Neutrophil (primary cell): Measurements from ENCODE around the gene CPLX3.

ENCODE experiments used
- H3K27ac ChIP-seq: fragments of 200-600 bp; sonication (generic); 2 replicates; pipeline ENCODE4 v1.5.1; 2016; ENCODE audit warnings: mild to moderate bottlenecking, moderate library complexity
- H3K27me3 ChIP-seq: fragments of 200-600 bp; sonication (generic); 2 replicates; pipeline ENCODE4 v1.6.0; 2016; ENCODE audit warnings: mild to moderate bottlenecking
- H3K36me3 ChIP-seq: fragments of 200-600 bp; sonication (generic); 2 replicates; pipeline ENCODE4 v1.5.1; 2017
- H3K4me1 ChIP-seq, 2 experiments: fragments of 200-600 bp in 1 of 2; sonication (generic) in 1 of 2; 1 replicate in 1 of 2; 2 replicates in 1 of 2; pipeline versions ENCODE4 v1.5.1 to v1.6.1; 2013 to 2016; ENCODE audit warnings: low read depth in 1 of 2, low read length in 1 of 2, mild to moderate bottlenecking in 1 of 2, moderate library complexity in 1 of 2; ENCODE audit not compliant: control insufficient read depth in 1 of 2, insufficient read depth in 1 of 2
- H3K4me3 ChIP-seq, 2 experiments: fragments of 200-600 bp in 1 of 2; sonication (generic) in 1 of 2; 1 replicate in 1 of 2; 2 replicates in 1 of 2; pipeline ENCODE4 v1.5.1; 2013 to 2016; ENCODE audit warnings: low read depth in 1 of 2, low read length in 1 of 2, mild to moderate bottlenecking in 1 of 2, moderate library complexity in 1 of 2
- H3K9me3 ChIP-seq: fragments of 200-600 bp; sonication (generic); 2 replicates; pipeline ENCODE4 v1.5.1; 2016
- CTCF ChIP-seq: fragments of 200-600 bp; sonication (generic); IDR thresholded peaks from 2 replicates; pipeline ENCODE4 v1.5.1; 2016; ENCODE audit warnings: antibody characterized with exemption

CPLX3 gene

DNA sequence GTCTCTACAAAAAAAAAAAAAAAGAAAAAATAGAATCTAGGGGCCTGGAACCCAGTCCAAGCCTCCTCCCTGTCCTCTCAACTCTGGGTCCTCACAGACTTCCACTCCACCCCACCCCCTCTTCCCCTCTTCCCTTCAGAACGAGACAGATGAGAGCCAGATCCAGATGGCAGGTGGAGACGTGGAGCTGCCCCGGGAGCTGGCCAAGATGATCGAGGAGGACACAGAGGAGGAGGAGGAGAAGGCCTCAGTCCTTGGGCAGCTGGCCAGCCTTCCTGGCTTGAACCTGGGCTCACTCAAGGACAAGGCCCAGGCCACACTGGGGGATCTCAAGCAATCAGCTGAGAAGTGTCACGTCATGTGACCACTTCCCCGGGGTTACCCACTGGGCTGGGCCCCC is 3.6 kb downstream of the CPLX3 start:
- Histone ChIP-seq H3K9me3 (no peaks in the 10 kb centered on the region), H3K27ac (no peak overlapping the region), H3K4me1 (peaks cover 11 to 13% of the 10 kb centered on the region in 2 experiments), H3K27me3 (peaks cover 43% of the 10 kb centered on the region), H3K36me3 (no peaks in the 10 kb centered on the region), H3K4me3 (no peak overlapping the region)
- TF ChIP-seq CTCF = no peak

DNA sequence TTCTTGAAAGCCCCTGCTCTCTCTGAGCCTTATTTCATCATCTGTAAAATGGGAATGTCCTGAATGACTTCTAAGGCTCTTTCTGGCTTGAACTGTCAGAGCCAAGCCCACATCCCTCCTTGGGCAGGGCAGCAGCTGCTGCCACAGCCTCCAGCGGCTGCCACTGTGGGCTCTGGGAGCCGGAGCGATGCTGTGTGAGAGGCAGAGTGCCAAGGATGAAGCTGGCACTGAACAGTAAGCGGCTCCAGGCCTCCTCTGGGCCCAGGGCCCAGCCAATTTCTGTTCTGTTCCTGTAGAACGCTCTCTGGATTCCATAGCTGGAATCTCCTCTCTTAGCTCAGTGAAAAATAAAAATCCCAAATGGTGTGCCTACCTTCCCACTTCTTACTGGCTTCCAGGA is 4.4 kb downstream of the CPLX3 start:
- Histone ChIP-seq H3K4me1 (peaks cover 11 to 13% of the 10 kb centered on the region in 2 experiments), H3K4me3 (no peak overlapping the region), H3K27me3 (peaks cover 34% of the 10 kb centered on the region), H3K27ac (no peak overlapping the region), H3K36me3 (peaks cover 4% of the 10 kb centered on the region), H3K9me3 (no peaks in the 10 kb centered on the region)
- TF ChIP-seq CTCF = no peak

DNA sequence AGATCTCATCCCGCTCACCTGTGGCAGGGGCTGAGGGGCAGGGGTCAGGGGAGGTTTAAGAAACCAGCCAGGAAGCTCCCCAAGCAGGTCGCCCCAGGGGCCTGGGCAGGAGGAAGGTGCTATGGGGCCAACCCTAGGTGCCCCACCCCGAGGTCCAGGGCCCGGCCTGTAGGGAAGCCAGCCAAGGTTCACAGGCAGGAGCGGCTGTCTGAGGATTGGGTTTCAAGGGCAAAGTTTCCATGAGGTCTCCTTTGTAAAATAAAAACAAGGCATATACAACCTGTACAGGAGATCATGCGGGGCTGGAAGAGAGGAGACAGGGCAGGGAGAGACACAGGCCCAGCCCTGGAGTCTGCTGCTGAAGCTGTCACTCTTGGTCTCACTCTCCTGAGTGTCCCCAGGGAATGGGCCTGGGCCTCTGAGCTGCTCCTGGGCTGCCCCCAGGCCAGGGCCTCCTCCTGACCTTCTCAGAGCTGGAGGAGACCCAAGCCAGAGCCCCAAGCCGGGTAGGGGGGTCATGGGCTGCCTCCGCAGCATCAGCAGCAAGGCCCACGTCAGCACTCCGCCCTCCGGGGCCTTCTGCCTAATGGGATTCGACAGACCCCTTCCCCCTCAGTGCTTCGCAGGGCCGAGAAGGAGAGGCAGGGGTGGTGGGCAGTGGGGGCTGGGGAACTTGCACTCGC is 5.5 kb downstream of the CPLX3 start:
- Histone ChIP-seq H3K4me3 (no peak overlapping the region), H3K27ac (no peak overlapping the region), H3K9me3 (no peaks in the 10 kb centered on the region), H3K36me3 (peaks cover 13% of the 10 kb centered on the region), H3K27me3 (peaks cover 24% of the 10 kb centered on the region), H3K4me1 (peaks cover 11 to 13% of the 10 kb centered on the region in 2 experiments)
- no peak for TF ChIP-seq CTCF

DNA sequence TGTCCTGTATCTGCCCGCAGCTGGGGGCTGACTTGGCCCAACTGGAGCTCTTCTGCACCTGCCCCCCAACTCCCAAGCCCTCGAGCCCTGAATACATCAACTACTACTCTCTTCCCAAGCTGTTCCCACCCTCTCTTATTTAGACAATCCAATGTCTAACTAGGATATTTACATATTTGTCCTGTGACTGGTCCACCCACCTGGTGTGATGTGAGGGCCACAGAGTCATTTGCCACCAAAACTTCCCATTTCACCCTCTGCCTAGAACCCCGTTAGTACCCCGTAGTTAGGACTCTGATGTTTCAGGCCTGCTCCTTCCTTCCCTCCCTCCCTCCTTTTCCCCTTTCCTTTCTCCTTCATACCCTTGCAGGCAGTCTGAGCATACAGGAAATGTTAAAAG is 6.4 kb downstream of the CPLX3 start:
- H3K4me1 ChIP-seq = peaks cover 11 to 13% of the 10 kb centered on the region in 2 experiments
- no peaks in the 10 kb centered on the region for H3K9me3 ChIP-seq
- TF ChIP-seq CTCF = no peak
- peaks cover 15% of the 10 kb centered on the region for H3K27me3 ChIP-seq
- no peak overlapping the region for H3K4me3 ChIP-seq
- peaks cover 21% of the 10 kb centered on the region for H3K36me3 ChIP-seq
- no peak overlapping the region for H3K27ac ChIP-seq

GRCh38 chr15:74833376-74834107 is 7.1 kb downstream of the CPLX3 start:
- Histone ChIP-seq H3K27me3 (peaks cover 8% of the 10 kb centered on the region), H3K9me3 (no peaks in the 10 kb centered on the region), H3K4me1 (peaks cover 11 to 13% of the 10 kb centered on the region in 2 experiments), H3K36me3 (peaks cover 28% of the 10 kb centered on the region), H3K27ac (no peak overlapping the region), H3K4me3 (no peak overlapping the region)
- no peak for TF ChIP-seq CTCF
